22Rv1 (cell line): ENCODE results near the gene MYH15.

Experiments
- H3K27ac ChIP-seq: fragments of 450-650 bp; 2 replicates; pipeline ENCODE4 v1.5.1; 2017
- ZFX ChIP-seq: fragments of 450-650 bp; IDR thresholded peaks from 2 replicates; pipeline ENCODE4 v1.6.1; 2017; ENCODE audit warnings: antibody characterized with exemption, borderline replicate concordance
- TF ChIP-seq, protein P1 (sequence below): fragments of 450-650 bp; IDR thresholded peaks from 2 replicates; pipeline ENCODE4 v1.5.1; 2017; ENCODE audit warnings: mild to moderate bottlenecking

Gene MYH15

DNA sequence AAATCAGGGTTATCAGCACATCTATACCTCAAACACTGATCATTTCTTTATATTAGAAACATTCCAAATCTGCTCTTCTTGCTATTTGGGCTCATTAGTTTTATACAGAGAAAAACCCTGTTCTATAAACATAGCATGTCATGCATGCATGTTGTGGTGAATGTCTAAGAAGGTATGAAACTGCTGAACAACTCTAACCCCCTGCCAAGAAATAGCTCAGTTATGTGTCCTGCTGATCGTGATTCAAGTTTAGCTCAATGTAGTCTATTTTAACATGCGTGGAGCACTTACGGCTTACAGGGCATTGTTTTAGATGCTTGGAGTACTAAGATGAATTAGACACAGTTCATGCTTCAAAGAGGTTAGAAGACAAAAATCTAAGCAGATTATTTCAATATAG is 35.8 kb downstream of the MYH15 start:
- no peak for TF ChIP-seq ZFX
- TF ChIP-seq, protein P1, sequence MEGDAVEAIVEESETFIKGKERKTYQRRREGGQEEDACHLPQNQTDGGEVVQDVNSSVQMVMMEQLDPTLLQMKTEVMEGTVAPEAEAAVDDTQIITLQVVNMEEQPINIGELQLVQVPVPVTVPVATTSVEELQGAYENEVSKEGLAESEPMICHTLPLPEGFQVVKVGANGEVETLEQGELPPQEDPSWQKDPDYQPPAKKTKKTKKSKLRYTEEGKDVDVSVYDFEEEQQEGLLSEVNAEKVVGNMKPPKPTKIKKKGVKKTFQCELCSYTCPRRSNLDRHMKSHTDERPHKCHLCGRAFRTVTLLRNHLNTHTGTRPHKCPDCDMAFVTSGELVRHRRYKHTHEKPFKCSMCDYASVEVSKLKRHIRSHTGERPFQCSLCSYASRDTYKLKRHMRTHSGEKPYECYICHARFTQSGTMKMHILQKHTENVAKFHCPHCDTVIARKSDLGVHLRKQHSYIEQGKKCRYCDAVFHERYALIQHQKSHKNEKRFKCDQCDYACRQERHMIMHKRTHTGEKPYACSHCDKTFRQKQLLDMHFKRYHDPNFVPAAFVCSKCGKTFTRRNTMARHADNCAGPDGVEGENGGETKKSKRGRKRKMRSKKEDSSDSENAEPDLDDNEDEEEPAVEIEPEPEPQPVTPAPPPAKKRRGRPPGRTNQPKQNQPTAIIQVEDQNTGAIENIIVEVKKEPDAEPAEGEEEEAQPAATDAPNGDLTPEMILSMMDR, result no peak
- H3K27ac ChIP-seq, result no peak overlapping the region

DNA sequence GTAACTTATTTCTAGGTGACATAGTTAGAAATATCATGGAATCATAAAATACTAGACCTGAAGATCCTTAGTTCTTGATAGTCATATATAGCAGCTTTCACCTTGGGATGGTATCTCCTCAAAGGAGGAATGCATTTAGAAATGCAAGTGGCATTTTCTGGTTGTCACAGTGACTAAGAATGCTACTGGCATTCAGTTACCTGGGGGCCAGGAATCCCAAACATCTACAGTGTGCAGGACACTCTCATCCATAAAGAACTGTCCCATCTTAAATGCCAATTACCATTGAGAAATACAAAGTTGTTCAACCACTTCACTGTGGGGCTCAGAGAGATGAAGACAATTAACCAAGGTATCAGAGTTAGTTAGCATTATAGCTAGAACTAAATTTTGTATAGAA is 36.7 kb downstream of the MYH15 start:
- no peak for TF ChIP-seq ZFX
- TF ChIP-seq, protein P1, result no peak
- no peak overlapping the region for H3K27ac ChIP-seq

DNA sequence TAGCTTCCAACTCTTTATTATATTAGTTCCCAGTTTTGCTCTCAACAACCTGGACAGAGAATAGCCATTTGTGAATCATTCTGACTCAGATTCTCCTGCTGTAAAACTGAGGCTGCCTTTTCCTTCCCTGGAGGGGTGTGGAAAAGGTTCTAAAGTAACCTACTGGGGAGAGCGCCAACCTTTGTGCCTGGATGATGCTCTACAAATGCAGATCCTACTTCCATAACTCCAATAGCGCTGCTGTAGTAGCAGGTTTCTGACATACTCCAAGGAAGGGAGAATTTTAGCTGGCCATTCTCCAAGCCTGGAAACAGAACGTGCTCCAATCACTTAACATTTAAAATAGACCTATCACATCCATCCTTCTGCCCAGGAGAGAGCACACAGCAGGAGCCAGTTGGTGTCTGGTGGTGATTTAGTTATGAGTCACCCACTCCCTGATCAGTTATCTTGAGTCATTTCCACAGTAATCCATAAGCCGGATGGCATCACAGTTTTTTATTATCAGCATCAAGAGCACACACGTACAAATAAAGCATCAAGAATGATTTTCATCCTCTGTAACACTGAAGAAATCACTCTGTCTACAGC is 38.3 kb downstream of the MYH15 start:
- TF ChIP-seq, protein P1, result no peak
- no peak for TF ChIP-seq ZFX
- no peak overlapping the region for H3K27ac ChIP-seq

DNA sequence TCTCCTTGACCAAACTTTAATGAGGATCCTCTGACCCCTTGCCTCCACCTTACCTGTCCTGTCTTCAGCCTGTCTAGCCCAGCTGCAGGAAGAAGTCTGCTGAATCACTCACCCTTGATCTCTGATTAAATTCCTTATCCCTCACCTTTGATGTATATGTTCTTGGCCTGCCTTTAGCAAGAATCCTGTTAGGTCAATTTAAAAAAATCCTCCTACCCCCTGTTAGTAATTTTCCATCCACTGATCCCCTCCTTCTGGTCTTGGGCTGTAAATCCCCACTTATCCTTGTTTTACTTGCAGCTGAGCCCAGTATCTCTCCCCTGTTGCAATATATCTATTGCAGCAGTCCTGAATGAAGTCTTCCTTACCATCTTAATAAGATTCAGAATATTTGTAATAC is 39.0 kb downstream of the MYH15 start:
- TF ChIP-seq, protein P1, result no peak
- TF ChIP-seq ZFX, result no peak
- no peak overlapping the region for H3K27ac ChIP-seq

DNA sequence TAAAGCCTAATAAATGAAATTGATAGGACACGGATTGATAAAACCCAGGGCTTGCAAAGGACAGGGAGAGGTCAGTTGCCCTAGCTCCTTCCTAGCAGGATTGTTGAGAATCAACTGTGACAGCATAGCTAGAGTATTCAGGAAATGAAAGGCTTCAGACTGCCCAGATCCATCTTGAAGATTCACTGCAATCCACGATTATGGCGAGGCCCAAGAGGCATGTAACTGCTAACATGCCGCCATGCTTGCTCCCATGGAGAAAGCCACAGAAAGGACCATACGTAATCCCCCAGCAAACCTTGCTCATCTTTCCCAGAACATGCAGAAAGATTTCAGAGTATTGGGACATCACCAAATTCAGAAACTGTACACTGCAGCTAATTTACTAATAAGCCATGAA is 41.3 kb downstream of the MYH15 start:
- no peak for TF ChIP-seq ZFX
- TF ChIP-seq, protein P1, result no peak
- no peak overlapping the region for H3K27ac ChIP-seq

DNA sequence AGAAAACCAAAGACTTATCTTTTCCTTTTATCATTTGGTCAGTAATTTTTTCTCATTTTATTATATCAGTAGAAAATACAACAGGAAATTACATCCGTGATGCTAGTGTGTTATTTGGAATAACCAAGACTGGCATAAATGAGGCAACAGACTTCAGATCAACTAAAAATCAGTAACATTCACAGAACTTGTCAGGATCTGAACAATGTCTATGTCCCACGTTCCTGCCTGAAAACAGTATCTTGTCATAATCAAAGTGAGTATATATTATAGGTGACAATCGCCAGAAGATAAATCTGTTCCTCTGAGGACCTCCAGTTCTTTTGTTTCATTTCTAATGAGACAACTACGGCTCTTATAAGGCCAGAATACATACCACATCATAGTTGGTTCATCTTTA is 41.8 kb downstream of the MYH15 start:
- TF ChIP-seq, protein P1, result no peak
- TF ChIP-seq ZFX, result no peak
- no peak overlapping the region for H3K27ac ChIP-seq

DNA sequence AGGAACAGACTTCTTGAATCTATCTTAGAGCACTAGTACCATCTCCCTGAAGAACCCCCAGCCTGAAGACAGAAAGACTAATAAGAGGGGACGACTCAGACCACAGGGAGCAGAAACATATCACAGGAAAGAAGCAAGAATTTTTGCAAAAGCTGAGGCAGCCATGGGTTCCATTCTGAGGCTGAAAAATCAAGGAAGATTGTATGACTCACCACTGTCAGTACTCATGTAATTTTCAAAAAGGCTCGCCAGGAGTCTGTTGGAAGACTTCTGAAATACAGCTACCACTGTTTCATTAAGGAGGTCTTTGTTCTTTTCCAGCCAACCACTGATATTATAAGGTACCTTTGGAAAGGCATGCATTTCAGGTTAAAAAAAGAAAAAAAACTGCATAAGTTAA is 47.5 kb downstream of the MYH15 start:
- TF ChIP-seq, protein P1, result no peak
- no peak for TF ChIP-seq ZFX
- H3K27ac ChIP-seq, result no peak overlapping the region
